ENCODE results near the gene PHETA2. TPM values are rescaled to one million over a fixed set of nuclear protein-coding genes. Genes with fewer than 3 reads are reported as not detected.

PHETA2 gene
- not detected in 5 replicates for total RNA-seq (2022; extraction: Qiagen RNA extraction)

GRCh38 chr22:42074132-42074811, at the start of gene PHETA2:
TSS of gene PHETA2 (plus strand) at chr22:42074248. CDS start at chr22:42077294, 3,046 bp downstream.

GRCh38 chr22:42070517-42071422, 3.3 kb upstream of the PHETA2 start, which contains the start of gene NAGA:
TSS of gene NAGA (minus strand) at chr22:42070812. CDS start at chr22:42070297, 515 bp downstream.

GRCh38 chr22:42079319-42080251, 5.5 kb downstream of the PHETA2 start, which contains the start of gene SMDT1:
TSS of gene SMDT1 (plus strand) at chr22:42079700. CDS start at chr22:42079769, 69 bp downstream.

GRCh38 chr22:42090596-42091454, 16.8 kb downstream of the PHETA2 start, which contains the start of gene NDUFA6:
TSS of gene NDUFA6 (minus strand) at chr22:42090772. CDS start at chr22:42090744, 28 bp downstream.

Other genes starting within 250 kb of the PHETA2 start
- 21.9 to 32.5 TPM (median 28.7 TPM) in 5 replicates for gene SREBF2, start 241.1 kb upstream of the PHETA2 start, total RNA-seq (2022; extraction: Qiagen RNA extraction)
- 0.13 to 0.31 TPM (median 0.24 TPM) in 4 of 5 replicates, not detected in the other for gene SHISA8, start 159.2 kb upstream of the PHETA2 start, total RNA-seq (2022; extraction: Qiagen RNA extraction)
- 0.17 to 0.34 TPM (median 0.20 TPM) in 5 replicates for gene TNFRSF13C, start 147.4 kb upstream of the PHETA2 start, total RNA-seq (2022; extraction: Qiagen RNA extraction)
- 26.6 to 41.4 TPM (median 36.8 TPM) in 5 replicates for gene CENPM, start 127.1 kb upstream of the PHETA2 start, total RNA-seq (2022; extraction: Qiagen RNA extraction)
- 1.0 to 1.4 TPM (median 1.2 TPM) in 5 replicates for gene SEPTIN3, start 104.8 kb upstream of the PHETA2 start, total RNA-seq (2022; extraction: Qiagen RNA extraction)
- gene WBP2NL, start 75.5 kb upstream of the PHETA2 start, total RNA-seq (2022; extraction: Qiagen RNA extraction) = 0.15 to 0.22 TPM in 2 of 5 replicates, not detected in the others
- 6.1 to 7.8 TPM (median 6.7 TPM) in 5 replicates for gene NAGA, start 3.4 kb upstream of the PHETA2 start, total RNA-seq (2022; extraction: Qiagen RNA extraction)
- gene SMDT1, start 5.5 kb downstream of the PHETA2 start, total RNA-seq (2022; extraction: Qiagen RNA extraction) = 21.5 to 44.4 TPM (median 43.5 TPM) in 5 replicates
- gene NDUFA6, start 16.5 kb downstream of the PHETA2 start, total RNA-seq (2022; extraction: Qiagen RNA extraction) = 66.9 to 71.1 TPM (median 68.7 TPM) in 5 replicates
- gene CYP2D6, start 56.6 kb downstream of the PHETA2 start, total RNA-seq (2022; extraction: Qiagen RNA extraction) = 0.41 to 0.93 TPM (median 0.63 TPM) in 5 replicates
- 11.8 to 14.1 TPM (median 13.3 TPM) in 5 replicates for gene TCF20, start 196.4 kb downstream of the PHETA2 start, total RNA-seq (2022; extraction: Qiagen RNA extraction)